DOHH2 (cell line): ENCODE data around the gene LRMDA.

Source experiments
- H3F3A ChIP-seq: fragments of 200-600 bp; sonication (generic), shearing (Covaris generic); 2 replicates; pipeline ENCODE4 v1.6.0; 2016; ENCODE audit warnings: antibody characterized with exemption, mild to moderate bottlenecking; ENCODE audit not compliant: control insufficient read depth, insufficient read depth
- H3K27ac ChIP-seq: fragments of 200-600 bp; sonication (generic); 2 replicates; pipeline ENCODE4 v1.5.1; 2014; ENCODE audit warnings: low read depth, mild to moderate bottlenecking, low read length, moderate library complexity
- H3K27me3 ChIP-seq: fragments of 200-600 bp; sonication (generic); 2 replicates; pipeline ENCODE4 v1.6.1; 2014; ENCODE audit warnings: mild to moderate bottlenecking, low read length, mixed read lengths; ENCODE audit not compliant: control insufficient read depth
- H3K36me3 ChIP-seq: fragments of 200-600 bp; sonication (generic); 2 replicates; pipeline ENCODE4 v1.6.1; 2014; ENCODE audit warnings: mild to moderate bottlenecking, low read length, moderate library complexity, mixed read lengths; ENCODE audit not compliant: control insufficient read depth
- H3K4me1 ChIP-seq: fragments of 200-600 bp; sonication (generic); 2 replicates; pipeline ENCODE4 v1.6.1; 2014; ENCODE audit warnings: mild to moderate bottlenecking, low read length, mixed read lengths; ENCODE audit not compliant: control insufficient read depth
- H3K4me2 ChIP-seq: fragments of 200-600 bp; sonication (generic); 2 replicates; pipeline ENCODE4 v1.6.0; 2014; ENCODE audit warnings: mild to moderate bottlenecking, low read length, moderate library complexity
- H3K4me3 ChIP-seq: fragments of 200-600 bp; sonication (generic); 2 replicates; pipeline ENCODE4 v1.5.1; 2014; ENCODE audit warnings: mild to moderate bottlenecking, low read length, mixed read lengths
- H3K79me2 ChIP-seq: fragments of 200-600 bp; sonication (generic); 2 replicates; pipeline ENCODE4 v1.6.1; 2014; ENCODE audit warnings: mild to moderate bottlenecking, low read length, mixed read lengths; ENCODE audit not compliant: control insufficient read depth
- H3K9me2 ChIP-seq: fragments of 200-600 bp; sonication (generic); replicated peaks from 2 replicates; pipeline ENCODE4 v1.6.1; 2014; ENCODE audit warnings: mild to moderate bottlenecking, low read length, mixed read lengths; ENCODE audit not compliant: control insufficient read depth
- H3K9me3 ChIP-seq: fragments of 200-600 bp; sonication (generic); 2 replicates; pipeline ENCODE4 v1.6.1; 2014; ENCODE audit warnings: antibody characterized with exemption, low read length, mixed read lengths; ENCODE audit not compliant: control insufficient read depth, insufficient read depth
- H4K20me1 ChIP-seq: fragments of 200-600 bp; sonication (generic); 2 replicates; pipeline ENCODE4 v1.6.0; 2014; ENCODE audit warnings: low read depth, mild to moderate bottlenecking, antibody characterized with exemption, low read length, moderate library complexity; ENCODE audit not compliant: control insufficient read depth, insufficient read depth
- CTCF ChIP-seq: fragments of 200-600 bp; sonication (generic); IDR thresholded peaks from one replicate; pipeline ENCODE4 v1.5.1; 2014; ENCODE audit warnings: antibody characterized with exemption, mild to moderate bottlenecking, low read depth, low read length; ENCODE audit not compliant: poor library complexity, severe bottlenecking
- EZH2phosphoT487 ChIP-seq: fragments of 200-600 bp; sonication (generic); IDR thresholded peaks from 2 replicates; pipeline ENCODE4 v1.6.1; 2017; ENCODE audit warnings: borderline replicate concordance, mild to moderate bottlenecking, antibody characterized with exemption, low read length, moderate library complexity, mixed read lengths

Gene LRMDA

DNA sequence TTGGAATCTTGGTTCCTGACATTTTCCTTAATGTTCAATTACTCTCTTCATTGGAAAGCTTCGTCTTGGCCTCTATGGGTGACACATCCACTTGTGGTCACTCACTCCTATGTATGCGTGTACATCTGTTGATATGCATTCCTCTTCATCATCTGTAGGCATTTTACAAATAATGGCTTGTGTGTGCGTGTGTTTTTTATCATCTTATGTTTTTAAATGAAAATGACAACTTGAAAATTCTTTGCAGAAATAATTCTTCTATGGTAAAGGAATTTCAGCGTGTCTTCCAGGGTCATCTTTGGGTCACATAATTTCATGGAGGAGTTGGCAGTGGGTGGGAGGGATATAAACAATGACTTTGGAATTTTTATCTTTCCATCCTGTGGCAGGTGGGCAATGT, 925.1 kb downstream of the LRMDA start:
- no peaks in the 10 kb centered on the region for H3K36me3 ChIP-seq
- H3K4me3 ChIP-seq: no peak overlapping the region
- H3K9me3 ChIP-seq: no peaks in the 10 kb centered on the region
- H3K27me3 ChIP-seq: no peaks in the 10 kb centered on the region
- no peak for TF ChIP-seq CTCF
- no peak for TF ChIP-seq EZH2phosphoT487
- H3K27ac ChIP-seq: no peak overlapping the region
- H3F3A ChIP-seq: no peaks in the 10 kb centered on the region
- no peaks in the 10 kb centered on the region for H3K9me2 ChIP-seq
- no peaks in the 10 kb centered on the region for H4K20me1 ChIP-seq
- no peaks in the 10 kb centered on the region for H3K4me1 ChIP-seq
- H3K4me2 ChIP-seq: no peak overlapping the region
- no peaks in the 10 kb centered on the region for H3K79me2 ChIP-seq

- TF ChIP-seq EZH2phosphoT487: no peak
- no peak for TF ChIP-seq CTCF
- no peaks in the 10 kb centered on the region for H4K20me1 ChIP-seq
- no peaks in the 10 kb centered on the region for H3K9me3 ChIP-seq
- H3K9me2 ChIP-seq: no peaks in the 10 kb centered on the region
- no peak overlapping the region for H3K4me2 ChIP-seq
- H3K27ac ChIP-seq: no peak overlapping the region
- no peak overlapping the region for H3K4me3 ChIP-seq
- no peaks in the 10 kb centered on the region for H3K79me2 ChIP-seq
- H3K27me3 ChIP-seq: no peaks in the 10 kb centered on the region
- H3F3A ChIP-seq: no peaks in the 10 kb centered on the region
- no peaks in the 10 kb centered on the region for H3K4me1 ChIP-seq
- H3K36me3 ChIP-seq: no peaks in the 10 kb centered on the region
Measured at GRCh38 chr10:76357726-76358415, 926.4 kb downstream of the LRMDA start.

DNA sequence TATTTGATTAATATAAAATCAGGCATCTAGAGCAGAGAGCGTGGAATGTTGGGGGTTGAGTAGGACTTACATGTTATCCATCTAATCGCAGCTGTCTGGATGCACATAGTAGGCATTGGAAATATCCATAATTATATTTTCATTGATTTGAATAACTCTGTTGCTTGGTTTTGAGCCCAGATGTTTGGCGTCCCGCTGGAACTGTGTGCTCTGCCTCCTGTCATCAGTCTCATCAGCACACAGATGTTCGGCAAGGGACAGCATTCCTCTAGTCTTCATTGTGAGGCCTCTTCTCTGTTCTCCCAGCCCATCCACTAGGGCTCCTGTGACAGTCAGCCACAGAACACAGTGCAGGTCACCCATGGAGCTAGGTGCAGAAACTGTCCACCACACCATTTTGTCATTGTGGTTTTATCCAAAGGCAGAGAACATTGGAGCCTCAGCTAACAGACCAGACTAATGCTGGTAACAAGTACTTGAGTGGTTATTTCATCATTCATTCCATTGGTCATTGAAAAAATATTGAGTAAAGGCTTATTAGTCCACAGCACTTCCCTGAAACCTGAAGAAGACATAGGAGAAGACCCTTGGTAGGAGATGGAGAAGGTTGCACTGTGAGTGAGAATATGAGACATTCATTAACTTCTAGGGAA, 927.4 kb downstream of the LRMDA start:
- no peaks in the 10 kb centered on the region for H3K9me3 ChIP-seq
- H3K4me2 ChIP-seq: no peak overlapping the region
- no peaks in the 10 kb centered on the region for H3K27me3 ChIP-seq
- H3K79me2 ChIP-seq: no peaks in the 10 kb centered on the region
- H4K20me1 ChIP-seq: no peaks in the 10 kb centered on the region
- H3K36me3 ChIP-seq: no peaks in the 10 kb centered on the region
- H3K4me1 ChIP-seq: no peaks in the 10 kb centered on the region
- TF ChIP-seq EZH2phosphoT487 (no peak), CTCF (no peak)
- no peaks in the 10 kb centered on the region for H3F3A ChIP-seq
- no peaks in the 10 kb centered on the region for H3K9me2 ChIP-seq
- H3K4me3 ChIP-seq: no peak overlapping the region
- no peak overlapping the region for H3K27ac ChIP-seq
